Transverse colon (tissue), 4 donors: ENCODE data around the gene SHB. TPM values are rescaled to one million over a fixed set of nuclear protein-coding genes. Genes with fewer than 3 reads are reported as not detected.

Experiments
- DNase-seq: peaks from one replicate; pipeline ENCODE4 v3.0.0-alpha.2; 2019
- H3K27ac ChIP-seq, 4 donors: fragments of 200-600 bp; sonication (generic); 2 replicates each; pipeline ENCODE4 v1.5.1; 2016 to 2018; ENCODE audit warnings: inconsistent platforms in 4 of 4
- H3K27me3 ChIP-seq: fragments of 200-600 bp; sonication (generic); 2 replicates; pipeline ENCODE4 v1.5.1; 2017; ENCODE audit warnings: inconsistent platforms
- H3K36me3 ChIP-seq, 4 donors: fragments of 200-600 bp; sonication (generic); 2 replicates each; pipeline ENCODE4 v1.5.1; 2017 to 2019; ENCODE audit warnings: inconsistent platforms in 4 of 4
- H3K4me1 ChIP-seq, 4 donors: fragments of 200-600 bp; sonication (generic); 2 replicates each; pipeline ENCODE4 v1.5.1; 2017 to 2020; ENCODE audit warnings: inconsistent platforms in 4 of 4
- H3K4me3 ChIP-seq, 4 donors: fragments of 200-600 bp; sonication (generic); 1 replicate in 1 of 4; 2 replicates in 3 of 4; pipeline versions ENCODE4 v1.5.1 to v1.6.1; 2017 to 2019; ENCODE audit warnings: inconsistent platforms in 4 of 4
- H3K9me3 ChIP-seq, 2 donors: fragments of 200-600 bp; sonication (generic); 2 replicates each; pipeline ENCODE4 v1.5.1; 2017 to 2019; ENCODE audit warnings: inconsistent platforms in 2 of 2
- CTCF ChIP-seq, 5 experiments: fragments of 200-600 bp in 3 of 5; fragments of 450-650 bp in 2 of 5; sonication (generic) in 3 of 5; IDR thresholded peaks; 1 replicate in 2 of 5; 2 replicates in 3 of 5; pipeline ENCODE4 v1.5.1; 2016 to 2017; ENCODE audit warnings: antibody characterized with exemption in 5 of 5, inconsistent platforms in 3 of 5, mild to moderate bottlenecking in 2 of 5, moderate library complexity in 1 of 5
- EP300 ChIP-seq: sonication (generic); formaldehyde crosslinking; IDR thresholded peaks from one replicate; pipeline ENCODE4 v1.6.1; 2017; ENCODE audit warnings: antibody characterized with exemption, low read depth
- POLR2A ChIP-seq: fragments of 450-650 bp; IDR thresholded peaks from one replicate; pipeline ENCODE4 v1.6.1; 2016; ENCODE audit warnings: antibody characterized with exemption, mild to moderate bottlenecking, moderate library complexity
- POLR2AphosphoS5 ChIP-seq, 3 donors: sonication (generic); formaldehyde crosslinking; IDR thresholded peaks; one replicate each; pipeline ENCODE4 v1.6.1; 2016; ENCODE audit warnings: antibody characterized with exemption in 3 of 3
- WGBS, 2 donors: methylation state at CpG; one replicate each; pipeline ENCODE4 v1.1.5; 2018; ENCODE audit warnings: low coverage in 1 of 2; 5-methylcytosine and 5-hydroxymethylcytosine counted together
- in situ Hi-C, 4 donors: fragments of 200-750 bp; cut with MboI; loops; one replicate each; pipeline versions ENCODE4 v1.15.0 to v1.15.1; 2017; ENCODE audit warnings: low sequenced_read_pairs in 3 of 4, low pct_ligation_motif_present in 1 of 4, low pct_unique_long_range_greater_than_20kb in 1 of 4
- intact Hi-C: fragments of 100-400 bp; cut with DNase I; formaldehyde crosslinking; loops from one replicate; pipeline ENCODE4 v1.15.1; 2023; ENCODE audit warnings: low total_unique reads
- total RNA-seq, 4 donors: library from RNA; depleted of rRNA; stranded (reverse); fragments of >200 nt; gene quantifications; one replicate each; pipeline ENCODE4 v1.1.0, GENCODE V29; 2016

Gene SHB
- total RNA-seq, 4 donors from 2014 or later, result 11.9 to 33.7 (median 22.2) TPM

DNA sequence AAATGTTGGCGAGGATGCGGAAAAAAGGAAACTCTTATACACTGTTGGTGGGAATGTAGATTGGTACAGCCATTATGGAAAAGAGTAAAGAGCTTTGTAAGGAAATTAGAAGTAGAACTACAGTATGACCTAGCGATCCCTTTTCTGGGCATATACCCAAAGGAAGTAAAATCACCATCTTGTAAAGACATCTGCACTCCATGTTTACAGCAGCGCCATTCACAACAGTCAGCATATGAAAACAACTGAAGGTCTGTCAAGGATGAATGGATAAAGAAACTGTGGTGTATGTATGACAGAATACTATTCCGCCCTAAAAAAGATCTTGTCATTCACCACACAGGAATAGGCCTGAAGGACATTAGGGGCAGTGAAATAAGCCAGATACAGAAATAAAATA lies 137.4 kb downstream of the SHB start:
- H3K9me3 ChIP-seq, result no peaks in the 10 kb centered on the region
- TF ChIP-seq POLR2A, result no peak
- TF ChIP-seq POLR2AphosphoS5 (IDR thresholded peaks at IDR 0.05), result no peak
- TF ChIP-seq CTCF (IDR thresholded peaks at IDR 0.05), result no peak
- TF ChIP-seq EP300, result no peak
- no peaks in the 10 kb centered on the region for H3K27me3 ChIP-seq
- no peak overlapping the region for H3K27ac ChIP-seq
- intact Hi-C loops (no loop called here), in situ Hi-C loops (no loop called here)
- H3K4me3 ChIP-seq, result no peak overlapping the region
- 92 to 100% methylated on average over 5 of the region's 5 CpGs for WGBS, 2 donors
- H3K36me3 ChIP-seq, result no peaks in the 10 kb centered on the region
- no peak for DNase-seq
- no peaks in the 10 kb centered on the region for H3K4me1 ChIP-seq

- DNase-seq, result no peak
- H3K27ac ChIP-seq, result no peak overlapping the region
- intact Hi-C loops (no loop called here), in situ Hi-C loops (no loop called here)
- no peaks in the 10 kb centered on the region for H3K36me3 ChIP-seq
- H3K4me1 ChIP-seq, result no peaks in the 10 kb centered on the region
- no peaks in the 10 kb centered on the region for H3K27me3 ChIP-seq
- no peak overlapping the region for H3K4me3 ChIP-seq
- H3K9me3 ChIP-seq, result no peaks in the 10 kb centered on the region
- WGBS, 2 donors, result 68 to 74% methylated on average over 4 to 11 of the region's 11 CpGs
- no peak for TF ChIP-seq POLR2AphosphoS5 (IDR thresholded peaks at IDR 0.05)
- TF ChIP-seq POLR2A, result no peak
- no peak for TF ChIP-seq EP300
- no peak for TF ChIP-seq CTCF (IDR thresholded peaks at IDR 0.05)
Observed at GRCh38 chr9:37929441-37929895, 139.6 kb downstream of the SHB start.

DNA sequence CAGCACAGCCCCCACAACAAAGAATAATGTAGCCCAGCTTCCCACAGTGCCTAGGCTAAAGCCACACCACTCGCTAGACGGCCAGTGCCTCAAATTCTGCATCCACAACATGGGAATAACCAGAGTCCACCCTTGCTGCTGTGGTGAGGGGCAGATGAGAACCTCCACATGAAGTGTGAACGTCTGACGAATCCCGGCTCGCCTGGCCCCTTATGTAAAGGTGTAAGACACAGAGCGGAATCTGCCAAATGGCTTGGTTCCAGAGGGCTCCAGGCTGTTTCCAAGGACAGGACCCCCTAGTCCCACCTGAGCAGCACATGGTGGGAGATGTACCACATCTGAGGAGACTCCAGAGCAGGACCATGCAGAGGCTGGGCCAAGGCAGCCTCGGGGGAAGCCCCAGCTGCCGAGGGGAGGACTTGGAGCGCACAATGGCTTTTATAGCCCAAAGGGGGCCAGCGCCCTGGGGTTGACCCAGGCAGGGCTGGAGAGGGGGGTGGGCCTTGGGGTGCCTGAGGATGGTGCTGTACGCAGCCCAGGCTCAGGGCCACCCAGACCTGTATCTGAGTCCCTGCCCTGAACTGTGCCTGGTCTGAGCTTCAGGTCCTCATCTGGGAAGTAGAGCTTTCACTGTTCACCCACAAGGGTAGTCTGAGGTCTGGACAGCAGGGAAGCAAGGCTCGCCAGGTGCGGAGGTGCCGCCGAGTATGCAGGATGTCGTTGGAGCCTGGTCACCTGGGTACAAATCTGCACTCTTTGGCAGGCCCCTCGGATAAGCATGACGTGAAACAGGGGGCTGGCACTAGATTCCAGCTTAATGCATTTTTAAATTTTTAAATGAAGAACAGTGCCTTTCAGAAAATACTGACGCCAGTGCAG lies 140.2 kb downstream of the SHB start:
- Histone ChIP-seq H3K27ac (no peak overlapping the region), H3K36me3 (no peaks in the 10 kb centered on the region), H3K4me3 (no peak overlapping the region), H3K9me3 (no peaks in the 10 kb centered on the region), H3K27me3 (no peaks in the 10 kb centered on the region), H3K4me1 (no peaks in the 10 kb centered on the region)
- 69 to 91% methylated on average over 5 to 20 of the region's 20 CpGs for WGBS, 2 donors
- in situ Hi-C loops (no loop called here), intact Hi-C loops (no loop called here)
- TF ChIP-seq POLR2AphosphoS5 (IDR thresholded peaks at IDR 0.05) (no peak), POLR2A (no peak), CTCF (IDR thresholded peaks at IDR 0.05) (no peak), EP300 (no peak)
- no peak for DNase-seq

DNA sequence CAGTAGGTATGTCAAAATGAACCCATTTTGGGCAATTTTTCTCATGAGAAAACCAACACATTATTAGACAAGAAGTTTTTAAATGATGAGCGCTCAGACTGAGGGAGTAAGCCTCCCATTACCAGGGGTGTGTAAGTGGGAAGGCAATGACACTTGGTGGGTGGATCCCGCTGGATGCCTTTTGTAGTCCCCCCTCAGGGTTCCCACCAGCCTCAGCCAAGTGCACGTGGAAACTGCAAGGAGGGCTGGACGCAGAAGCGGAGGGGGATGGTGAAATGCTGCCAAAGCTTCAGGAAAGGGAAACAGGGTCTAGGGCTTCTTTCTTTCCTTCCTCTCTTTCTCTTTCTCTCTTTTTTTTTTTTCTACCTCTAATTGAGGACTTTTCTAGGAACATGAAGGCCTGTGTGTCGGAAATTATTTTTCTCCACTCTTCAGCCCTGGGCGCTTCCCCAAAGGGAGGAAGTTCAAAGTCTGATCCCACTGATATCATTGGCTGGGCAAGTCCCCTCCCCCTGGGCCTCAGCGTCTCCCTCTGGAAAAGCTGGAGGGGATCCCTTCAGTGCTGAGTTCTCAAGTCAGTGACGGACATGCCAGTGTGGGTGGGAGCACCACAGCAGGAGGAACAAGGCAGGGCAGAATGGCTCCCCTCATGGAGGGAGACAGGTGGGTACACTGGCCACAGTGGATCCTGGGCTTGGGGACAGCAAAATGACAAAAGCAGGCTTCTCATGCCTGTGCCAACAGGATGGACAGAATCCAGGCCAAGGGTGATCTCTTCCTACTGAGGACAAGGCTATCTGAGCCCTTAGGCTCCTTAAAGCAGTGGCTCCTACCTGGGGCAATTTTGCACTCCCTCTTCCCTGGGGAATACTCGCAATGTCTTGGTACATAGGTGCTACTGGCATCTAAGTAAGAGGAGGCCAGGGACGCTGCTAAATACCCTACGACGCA lies 141.2 kb downstream of the SHB start:
- H3K9me3 ChIP-seq, result no peaks in the 10 kb centered on the region
- no peak for DNase-seq
- H3K27me3 ChIP-seq, result no peaks in the 10 kb centered on the region
- intact Hi-C loops, result no loop called here
- H3K4me1 ChIP-seq, result no peaks in the 10 kb centered on the region
- TF ChIP-seq POLR2A, result no peak
- no peaks in the 10 kb centered on the region for H3K36me3 ChIP-seq
- H3K27ac ChIP-seq, result no peak overlapping the region
- in situ Hi-C loops, result no loop called here
- H3K4me3 ChIP-seq, result no peak overlapping the region
- 84 to 89% methylated on average over 5 to 13 of the region's 13 CpGs for WGBS, 2 donors
